K562 (cell line): ENCODE data around the gene MAD1L1. TPM values are rescaled to one million over a fixed set of nuclear protein-coding genes. Genes with fewer than 3 reads are reported as not detected.
A peak's percentile ranks its signal among the peaks of the same experiment; 100 is the strongest.

Source experiments
- ATAC-seq: fragments of 200-7000 bp; cut with Tn5 transposase; 3 replicates; pipeline ENCODE4 v1.9.1; 2020; ENCODE audit warnings: moderate library complexity
- BruUV-seq: library from RNA; stranded (reverse); fragments of 400-500 nt; replicated peaks from 2 replicates; lab custom pipeline; 2021; lab: Mats Ljungman, UMichigan
- CTCF ChIA-PET: fragments of 300-600 bp; formaldehyde crosslinking; extraction: SDS; loops from one replicate; lab custom pipeline; 2021; ENCODE audit warnings: low intra/inter-chr PET ratio; lab: Yijun Ruan, JAX
- POLR2A ChIA-PET: fragments of 300-600, 350-650 bp; sonication (Branson Sonifier 250); formaldehyde crosslinking; extraction: SDS; loops from one replicate; lab custom pipeline; 2021; ENCODE audit warnings: antibody characterized with exemption, inconsistent platforms; lab: Yijun Ruan, JAX
- DNase-seq, 4 experiments: peaks; one replicate each; pipeline versions ENCODE4 v3.0.0 to v3.0.0-alpha.2; 2011 to 2018; ENCODE audit warnings: low spot score in 3 of 4, mixed read lengths in 3 of 4; ENCODE audit errors: extremely low read depth in 1 of 4
- FAIRE-seq: peaks from 2 replicates; lab custom pipeline; 2011; peaks lifted over from hg19 to GRCh38; lab: Jason Lieb, UNC
- H2AFZ ChIP-seq: 2 replicates; pipeline ENCODE4 v1.6.0; 2011; ENCODE audit warnings: low read depth, low read length, control low read depth, inconsistent platforms
- H3K27ac ChIP-seq: fragments of 200-600 bp; 3 replicates; pipeline ENCODE4 v1.8.0; 2011; ENCODE audit warnings: low read depth, mild to moderate bottlenecking, control low read depth, inconsistent platforms, low read length, moderate library complexity, mixed read lengths; ENCODE audit errors: extremely low read depth
- H3K27me3 ChIP-seq, 2 experiments: fragments of 300-600 bp in 1 of 2; 2 replicates in 1 of 2; 3 replicates in 1 of 2; pipeline versions ENCODE4 v1.6.0 to v1.8.0; 2011; ENCODE audit warnings: inconsistent platforms in 2 of 2, low read length in 2 of 2, mild to moderate bottlenecking in 1 of 2, mixed read lengths in 1 of 2, moderate library complexity in 1 of 2; ENCODE audit not compliant: control insufficient read depth in 2 of 2, insufficient read depth in 2 of 2
- H3K36me3 ChIP-seq: fragments of 300-600 bp; 3 replicates; pipeline ENCODE4 v1.8.0; 2011; ENCODE audit warnings: mild to moderate bottlenecking, low read length, inconsistent platforms; ENCODE audit not compliant: control insufficient read depth, insufficient read depth
- H3K4me1 ChIP-seq, 2 experiments: fragments of 200-600 bp in 1 of 2; replicated peaks in 1 of 2; 2 replicates in 1 of 2; 3 replicates in 1 of 2; pipeline versions ENCODE4 v1.5.1 to v1.8.0; 2011; ENCODE audit warnings: inconsistent platforms in 2 of 2, low read length in 2 of 2, mild to moderate bottlenecking in 1 of 2, mixed read lengths in 1 of 2, moderate library complexity in 1 of 2; ENCODE audit not compliant: control insufficient read depth in 2 of 2, insufficient read depth in 2 of 2
- H3K4me2 ChIP-seq: 2 replicates; pipeline ENCODE4 v1.6.1; 2011; ENCODE audit warnings: low read length, control low read depth, inconsistent platforms, mixed read lengths; ENCODE audit not compliant: insufficient read depth
- H3K4me3 ChIP-seq: fragments of 200-600 bp; sonication (generic), shearing (Covaris generic); 2 replicates; pipeline ENCODE4 v1.5.1; 2016; ENCODE audit warnings: control low read depth, inconsistent platforms
- H3K79me2 ChIP-seq: fragments of 200-600 bp; 3 replicates; pipeline ENCODE4 v1.8.0; 2011; ENCODE audit warnings: low read length, inconsistent platforms; ENCODE audit not compliant: control insufficient read depth, insufficient read depth
- H3K9ac ChIP-seq, 2 experiments: 2 replicates each; pipeline versions ENCODE4 v1.6.0 to v1.6.1; 2011; ENCODE audit warnings: low read depth in 2 of 2, low read length in 2 of 2, control low read depth in 1 of 2, inconsistent platforms in 1 of 2, mild to moderate bottlenecking in 1 of 2, mixed read lengths in 1 of 2; ENCODE audit not compliant: insufficient read depth in 1 of 2
- H3K9me1 ChIP-seq: one replicate; pipeline ENCODE4 v1.6.0; 2011; ENCODE audit warnings: inconsistent platforms, mild to moderate bottlenecking, low read length, moderate library complexity; ENCODE audit not compliant: control insufficient read depth, insufficient read depth
- H3K9me3 ChIP-seq: replicated peaks from 2 replicates; pipeline ENCODE4 v1.5.1; 2011; ENCODE audit warnings: low read depth, low read length, inconsistent platforms; ENCODE audit not compliant: control insufficient read depth, insufficient read depth
- H4K20me1 ChIP-seq: replicated peaks from 2 replicates; pipeline ENCODE4 v1.6.1; 2011; ENCODE audit warnings: low read length, inconsistent platforms, mixed read lengths; ENCODE audit not compliant: control insufficient read depth, insufficient read depth
- CBFA2T2 ChIP-seq: fragments of 450-650 bp; conservative IDR thresholded peaks from 2 replicates; pipeline ENCODE4 v1.6.1; 2017; ENCODE audit warnings: mild to moderate bottlenecking
- FOXO4 ChIP-seq: fragments of 450-650 bp; formaldehyde crosslinking; IDR thresholded peaks from 2 replicates; pipeline ENCODE4 v1.4.0; 2020; ENCODE audit warnings: mild to moderate bottlenecking, moderate library complexity
- HNRNPL ChIP-seq: fragments of 200-400 bp; formaldehyde crosslinking; IDR thresholded peaks from 2 replicates; pipeline ENCODE4 v1.6.1; 2017; ENCODE audit warnings: low read depth, mild to moderate bottlenecking, low read length
- MEF2D ChIP-seq: conservative IDR thresholded peaks from 2 replicates; pipeline ENCODE4 v1.6.1; 2016; ENCODE audit warnings: low read depth, missing genetic modification characterization, missing compliant biosample characterization
- NRF1 ChIP-seq, 2 experiments: fragments of 450-650 bp; IDR thresholded peaks in 1 of 2; conservative IDR thresholded peaks in 1 of 2; 2 replicates each; pipeline ENCODE4 v1.6.1; 2014; ENCODE audit warnings: mild to moderate bottlenecking in 2 of 2
- ZNF316 ChIP-seq: fragments of 450-650 bp; IDR thresholded peaks from 2 replicates; pipeline ENCODE4 v1.6.1; 2016
- WGBS: fragments of 100-300 bp; shearing (Covaris generic); methylation state at CpG from one replicate; pipeline ENCODE4 v1.1.6; 2016; ENCODE audit warnings: low coverage, mixed read lengths; ENCODE audit not compliant: insufficient coverage; ENCODE audit errors: missing lambda C conversion rate; 5-methylcytosine and 5-hydroxymethylcytosine counted together
- in situ Hi-C: fragments of 300-500 bp; cut with MboI; formaldehyde crosslinking; loops from 4 replicates; pipeline ENCODE4 v1.15.0; 2018; ENCODE audit warnings: inconsistent platforms, mixed read lengths
- intact Hi-C: fragments of 100-400 bp; cut with micrococcal nuclease; formaldehyde crosslinking; loops from 2 replicates; pipeline ENCODE4 v1.14.2; 2022
- polyA plus RNA-seq, 8 experiments: library from polyadenylated mRNA; depleted of rRNA in 4 of 8; stranded (reverse) in 5 of 8; unstranded in 3 of 8; fragments of >200 nt; fragmentation: Nextera tagmentation in 2 of 8; fragmentation: Illumina TruSeq in 1 of 8; extraction: Ambion mirVana in 2 of 8; extraction: Trizol in 1 of 8; gene quantifications; 2 replicates each; pipeline versions ENCODE4 v1.2.1 to v1.2.3, GENCODE V29; 2011 to 2014; ENCODE audit warnings: inconsistent platforms in 1 of 8, missing spikeins in 1 of 8
- total RNA-seq, 7 experiments: library from RNA; depleted of rRNA in 6 of 7; stranded (reverse); fragments of >200 nt in 6 of 7; fragmentation: Illumina TruSeq in 2 of 7; extraction: Trizol in 2 of 7; gene quantifications; 2 replicates each; pipeline versions ENCODE4 v1.2.1 to v1.2.3, GENCODE V29; 2011 to 2021; ENCODE audit warnings: low replicate concordance in 1 of 7

MAD1L1 gene
- total and polyA plus RNA-seq, 9 of the 15 experiments (the other 6 are each of a cell fraction or from before 2014, with no cell fraction given) = 1.7 to 89.7 (median 18.0) TPM

GRCh38 chr7:2093215-2093842 is 139.4 kb downstream of the MAD1L1 start:
- no peak overlapping the region for H3K4me2 ChIP-seq
- peaks cover 2% of the 10 kb centered on the region; the same call in 1 of the 3 replicates for H3K36me3 ChIP-seq
- H3K79me2 ChIP-seq = 0 out of 3 replicates have a peak, but pooled peaks cover under 1% of the 10 kb centered on the region
- H3K9ac ChIP-seq = no peak overlapping the region; a peak in 1 of 4 replicates
- no peak overlapping the region for H2AFZ ChIP-seq
- DNase-seq (no peak), FAIRE-seq (no peak), ATAC-seq (no peak)
- H4K20me1 ChIP-seq = no peaks in the 10 kb centered on the region
- WGBS = 93% methylated on average over 13 of the region's 15 CpGs
- in situ Hi-C loops = no loop called here
- 0 out of 2 replicates have a peak, but pooled peaks have one; percentile 4 for TF ChIP-seq ZNF316
- TF ChIP-seq HNRNPL = no peak
- no peak for TF ChIP-seq CBFA2T2
- no peak for TF ChIP-seq NRF1 (conservative IDR thresholded peaks at IDR 0.05 in 1 of 2, IDR thresholded peaks at IDR 0.05 in 1 of 2)
- no peak for TF ChIP-seq FOXO4
- TF ChIP-seq MEF2D (tag) = no peak
- no peak overlapping the region for H3K4me3 ChIP-seq
- peaks cover 3% of the 10 kb centered on the region for H3K9me1 ChIP-seq
- peaks cover 0 to 48% of the 10 kb centered on the region in 2 experiments; a peak in 2 of 5 replicates for H3K4me1 ChIP-seq
- H3K9me3 ChIP-seq = no peaks in the 10 kb centered on the region
- no peak overlapping the region for H3K27ac ChIP-seq
- CTCF ChIA-PET = no interaction called here
- no peaks in the 10 kb centered on the region for H3K27me3 ChIP-seq
- POLR2A ChIA-PET = interaction anchor here (0.6 to 0.9 kb wide), 2 partner anchors 12 to 306 kb away, joined by 3 to 5 read pairs; no protein-coding TSS in a partner anchor
- intact Hi-C loops = no loop called here
- no TSS peak for BruUV-seq
